Breast epithelium (tissue), 3 donors: ENCODE results near the gene FKBP14.

ENCODE experiments used
- POLR2AphosphoS5 ChIP-seq, 3 donors: sonication (generic); formaldehyde crosslinking; IDR thresholded peaks; one replicate each; pipeline ENCODE4 v1.6.1; 2017; ENCODE audit warnings: antibody characterized with exemption in 3 of 3
- TF ChIP-seq, protein P1 (sequence below), 3 donors: fragments of 450-650 bp; IDR thresholded peaks; one replicate each; pipeline ENCODE4 v1.5.1; 2016 to 2017; ENCODE audit warnings: antibody characterized with exemption in 3 of 3, mild to moderate bottlenecking in 3 of 3, moderate library complexity in 3 of 3

GRCh38 chr7:29990931-29991330 is 35.6 kb downstream of the FKBP14 start:
- TF ChIP-seq, protein P1, sequence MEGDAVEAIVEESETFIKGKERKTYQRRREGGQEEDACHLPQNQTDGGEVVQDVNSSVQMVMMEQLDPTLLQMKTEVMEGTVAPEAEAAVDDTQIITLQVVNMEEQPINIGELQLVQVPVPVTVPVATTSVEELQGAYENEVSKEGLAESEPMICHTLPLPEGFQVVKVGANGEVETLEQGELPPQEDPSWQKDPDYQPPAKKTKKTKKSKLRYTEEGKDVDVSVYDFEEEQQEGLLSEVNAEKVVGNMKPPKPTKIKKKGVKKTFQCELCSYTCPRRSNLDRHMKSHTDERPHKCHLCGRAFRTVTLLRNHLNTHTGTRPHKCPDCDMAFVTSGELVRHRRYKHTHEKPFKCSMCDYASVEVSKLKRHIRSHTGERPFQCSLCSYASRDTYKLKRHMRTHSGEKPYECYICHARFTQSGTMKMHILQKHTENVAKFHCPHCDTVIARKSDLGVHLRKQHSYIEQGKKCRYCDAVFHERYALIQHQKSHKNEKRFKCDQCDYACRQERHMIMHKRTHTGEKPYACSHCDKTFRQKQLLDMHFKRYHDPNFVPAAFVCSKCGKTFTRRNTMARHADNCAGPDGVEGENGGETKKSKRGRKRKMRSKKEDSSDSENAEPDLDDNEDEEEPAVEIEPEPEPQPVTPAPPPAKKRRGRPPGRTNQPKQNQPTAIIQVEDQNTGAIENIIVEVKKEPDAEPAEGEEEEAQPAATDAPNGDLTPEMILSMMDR (IDR thresholded peaks at IDR 0.05), result no peak
- no peak for TF ChIP-seq POLR2AphosphoS5 (IDR thresholded peaks at IDR 0.05)
